HG02938 (cell line): Measurements from ENCODE around the gene KRTAP5-1.

Source experiments
- ATAC-seq: cut with Tn5 transposase; IDR thresholded peaks from one replicate; pipeline ENCODE4 v1.9.1; 2021; ENCODE audit warnings: mild to moderate bottlenecking, moderate library complexity; ENCODE audit not compliant: unreplicated experiment

KRTAP5-1 gene

GRCh38 chr11:1572197-1573076, 12.6 kb downstream of the KRTAP5-1 start, which contains the start of gene DUSP8:
DUSP8 (minus strand) TSS chr11:1572271; CDS start chr11:1565826, 6,445 bp downstream.
- no peak for ATAC-seq

DNA sequence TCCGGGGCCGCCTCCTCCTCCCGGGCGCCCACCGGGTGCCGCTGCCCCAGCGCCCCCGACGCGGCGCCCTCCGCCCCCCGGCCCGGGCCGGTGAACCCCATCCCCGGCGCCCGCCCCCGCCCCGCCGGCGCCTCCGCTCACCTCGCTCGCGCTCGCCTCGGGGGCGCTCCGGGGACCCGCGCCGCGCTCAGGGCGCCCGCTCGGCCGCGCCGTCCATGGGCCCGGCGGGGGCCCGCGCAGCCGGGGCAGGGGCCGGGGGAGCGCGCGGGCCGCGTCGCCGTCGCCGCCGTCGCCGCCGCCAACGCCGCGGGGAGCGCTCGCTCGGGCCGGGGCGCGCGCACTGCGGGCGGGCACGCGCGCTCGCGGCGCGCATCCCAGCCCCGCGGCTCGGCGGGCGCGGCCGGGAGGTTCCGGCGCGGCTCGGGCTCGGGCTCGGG, 13.3 kb downstream of the KRTAP5-1 start:
- ATAC-seq = no peak

- ATAC-seq = no peak
These were observed 14.0 kb downstream of the KRTAP5-1 start for GRCh38 chr11:1570896-1571759.

DNA sequence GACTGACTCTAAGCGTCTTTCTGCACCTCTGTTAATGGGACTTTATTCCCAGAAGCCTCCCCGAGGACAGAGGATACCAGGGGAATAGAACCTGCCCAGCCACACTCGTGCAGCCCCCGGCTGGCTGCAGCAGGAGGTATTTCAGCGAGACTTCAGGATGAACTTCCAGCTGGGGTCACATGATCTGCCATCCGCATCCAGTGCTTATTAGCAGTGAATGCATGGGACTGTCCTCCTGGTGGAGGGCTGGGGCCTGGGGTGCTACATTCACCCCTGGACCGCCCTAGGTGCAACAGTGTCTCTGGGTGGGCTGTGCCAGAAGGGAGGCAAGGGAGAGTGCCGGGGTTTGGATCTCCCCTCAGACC, 14.6 kb downstream of the KRTAP5-1 start:
- ATAC-seq = no peak

DNA sequence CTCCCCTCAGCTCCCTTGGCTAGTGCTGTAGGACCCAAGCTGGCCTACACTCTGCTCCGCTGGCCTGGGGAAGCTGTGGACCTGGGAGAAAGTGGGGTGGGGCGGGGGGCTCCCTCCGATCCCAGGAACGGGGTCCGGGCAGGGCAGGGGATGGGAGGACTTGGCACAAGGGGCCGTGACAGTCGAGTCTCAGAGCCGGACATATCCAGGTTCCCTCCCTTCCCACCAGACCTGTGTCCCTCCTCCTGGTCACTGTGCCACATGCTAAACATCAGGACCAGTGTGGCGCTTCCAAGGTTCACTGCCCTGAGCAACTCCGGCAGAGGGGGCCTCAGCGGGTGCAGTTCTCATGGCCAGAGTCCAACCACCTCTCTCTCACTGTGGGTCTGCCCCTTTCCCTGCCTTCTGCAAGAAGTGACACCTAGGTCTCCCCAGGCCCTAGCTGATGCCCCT, 15.1 kb downstream of the KRTAP5-1 start:
- no peak for ATAC-seq

GRCh38 chr11:1569251-1569780, 15.8 kb downstream of the KRTAP5-1 start:
- no peak for ATAC-seq

GRCh38 chr11:1568441-1568911, 16.6 kb downstream of the KRTAP5-1 start:
- ATAC-seq = no peak

GRCh38 chr11:1567721-1568100, 17.4 kb downstream of the KRTAP5-1 start:
- no peak for ATAC-seq

DNA sequence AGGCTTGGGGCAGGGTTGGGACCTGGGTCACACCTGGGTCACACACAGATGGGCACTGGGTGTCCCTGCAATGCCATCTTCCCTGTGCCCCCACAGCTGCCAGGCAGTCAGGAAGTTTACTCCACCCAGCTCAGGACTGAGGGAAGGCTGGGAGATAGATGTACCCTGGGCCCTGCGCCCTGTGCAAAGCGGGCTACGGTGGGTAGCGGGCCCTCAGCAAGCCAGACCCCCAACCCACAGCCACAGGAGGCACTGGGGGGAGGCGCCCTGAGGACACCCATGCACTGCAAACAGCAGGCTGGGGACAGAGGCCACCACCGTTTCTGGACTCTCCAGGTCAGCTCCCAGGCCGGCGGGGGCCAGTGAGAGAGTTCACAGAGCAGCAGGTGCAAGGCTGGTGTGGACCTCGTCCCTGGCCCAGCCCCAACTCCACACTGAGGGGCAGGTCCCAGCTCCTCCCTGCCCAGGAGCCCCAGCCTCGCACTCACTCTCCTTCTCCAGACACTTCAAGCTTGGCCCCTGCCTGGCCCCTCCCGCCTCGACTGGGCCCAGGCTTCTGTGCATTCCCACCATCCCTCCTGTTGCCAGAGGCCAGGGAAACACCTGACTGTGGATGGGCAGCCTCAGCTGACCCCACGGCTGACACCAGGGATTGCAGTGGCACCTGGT, 17.9 kb downstream of the KRTAP5-1 start:
- no peak for ATAC-seq

GRCh38 chr11:1566381-1567051, 18.6 kb downstream of the KRTAP5-1 start:
- no peak for ATAC-seq

DNA sequence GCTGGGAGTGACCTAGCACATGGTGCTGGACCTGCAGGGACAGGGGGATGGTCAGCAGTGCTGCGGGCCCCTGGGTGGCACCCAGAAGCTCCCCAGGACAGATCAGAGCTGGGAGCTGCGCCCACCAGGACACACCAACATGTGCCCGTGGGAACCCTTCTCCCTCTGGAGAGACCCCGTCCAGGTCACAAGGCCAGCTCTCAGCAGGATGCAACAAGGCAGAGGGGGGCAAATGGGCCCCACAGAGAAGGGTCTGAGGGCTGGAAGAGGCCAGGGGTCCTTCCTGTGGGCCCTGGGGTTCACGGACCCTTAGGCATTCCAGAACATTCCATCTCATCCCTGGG, 19.2 kb downstream of the KRTAP5-1 start:
- no peak for ATAC-seq

DNA sequence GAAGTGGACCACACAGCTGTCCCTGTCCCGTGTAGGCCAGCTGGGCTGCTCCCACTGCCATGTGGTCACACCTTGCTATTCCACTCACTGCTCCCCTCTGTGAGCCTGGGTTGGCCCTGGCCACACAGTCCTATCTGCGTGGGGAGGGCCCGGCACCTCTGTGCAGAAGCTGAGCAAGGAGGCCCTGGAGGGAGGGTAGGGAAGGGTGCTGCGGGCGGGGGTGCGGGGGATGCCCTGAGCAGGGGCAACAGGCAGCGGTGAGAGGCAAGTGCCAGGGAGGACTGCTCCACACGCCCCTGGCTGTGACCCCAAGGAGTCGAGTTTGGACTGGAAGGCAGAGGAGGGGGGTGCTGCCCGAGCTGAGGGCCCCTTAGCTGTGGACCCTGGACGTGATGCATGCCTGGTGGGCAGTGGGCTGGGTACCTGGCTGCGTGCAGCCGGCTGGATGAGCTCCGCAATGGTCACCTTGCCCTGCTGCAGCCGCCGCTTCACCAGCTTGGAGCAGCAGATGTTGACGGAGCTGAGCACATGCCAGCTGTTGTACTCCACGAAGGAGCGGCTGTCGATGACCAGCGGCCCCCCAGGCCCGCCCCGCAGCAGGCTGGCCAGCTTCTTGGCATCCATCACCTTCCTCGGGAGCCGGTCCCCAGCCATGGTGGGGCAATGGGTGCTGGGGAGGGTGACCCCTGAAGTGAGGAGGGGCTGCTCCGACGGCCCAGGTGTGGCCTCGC, 19.7 kb downstream of the KRTAP5-1 start:
- no peak for ATAC-seq

GRCh38 chr11:1564535-1565172, 20.4 kb downstream of the KRTAP5-1 start:
- ATAC-seq = no peak

DNA sequence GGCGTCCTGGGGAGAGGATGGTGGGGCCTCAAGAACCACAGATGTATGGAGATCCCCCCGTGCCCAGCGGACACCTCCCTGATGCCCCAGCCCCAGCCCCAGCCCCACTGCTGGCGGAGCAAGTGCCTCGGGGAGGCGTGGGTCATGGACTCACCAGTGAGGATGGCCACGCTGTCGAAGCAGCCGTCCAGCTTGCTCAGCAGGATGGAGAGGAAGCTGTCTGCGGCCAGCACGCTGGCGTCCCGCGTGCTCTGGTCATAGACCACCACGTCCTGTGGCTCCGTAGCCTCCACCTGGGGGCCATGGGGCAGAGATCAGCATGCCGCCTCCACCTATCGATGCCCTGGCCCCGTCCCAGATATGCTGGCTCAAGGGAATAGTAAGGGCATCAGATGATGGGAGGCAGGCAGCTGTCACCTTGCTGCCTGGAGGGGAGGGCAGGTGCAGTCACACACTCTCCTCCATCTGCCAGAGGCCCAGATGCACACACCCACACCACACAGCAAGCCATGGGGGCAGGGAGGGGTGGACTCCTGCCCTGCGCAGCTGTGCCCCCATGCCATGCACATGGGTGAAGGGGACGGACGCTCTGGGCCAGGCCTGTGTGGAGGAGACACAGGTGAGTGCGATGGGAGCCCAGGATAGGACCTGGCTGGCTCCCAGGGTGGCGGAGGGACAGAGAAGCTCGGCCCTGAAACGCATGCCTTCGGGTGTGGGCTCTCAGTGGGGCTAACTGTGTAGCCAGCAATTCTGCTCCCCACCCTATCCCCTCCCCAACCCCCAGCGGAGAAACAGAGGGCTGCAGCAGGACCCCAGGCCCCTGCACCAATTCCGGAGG, 21.2 kb downstream of the KRTAP5-1 start:
- ATAC-seq = no peak

DNA sequence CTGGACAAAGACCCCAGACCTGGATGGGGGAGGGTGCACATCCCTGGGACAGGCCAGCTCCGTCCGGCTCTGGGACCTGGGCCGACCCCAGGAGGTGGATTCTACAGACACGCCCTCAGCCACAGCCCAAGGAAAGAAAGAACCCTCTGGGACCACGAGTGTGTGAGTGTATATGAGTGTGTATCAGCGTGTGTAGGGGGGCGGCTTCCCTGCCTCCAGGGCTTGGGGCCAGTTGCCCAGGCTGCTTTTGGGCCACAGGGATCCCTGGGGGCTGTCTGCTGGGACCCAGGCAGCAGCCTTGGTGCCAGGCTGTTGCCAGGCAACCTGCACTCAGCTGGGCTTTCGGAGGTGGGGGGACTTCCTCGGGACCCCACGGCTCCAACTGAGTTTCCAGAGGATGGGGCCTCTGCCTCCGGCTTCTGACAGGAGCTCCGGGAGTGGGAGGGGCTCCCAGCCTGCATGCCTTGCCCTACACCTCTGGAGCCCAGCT, 21.9 kb downstream of the KRTAP5-1 start:
- no peak for ATAC-seq

GRCh38 chr11:1562469-1563148, 22.5 kb downstream of the KRTAP5-1 start:
- ATAC-seq = no peak

- ATAC-seq = no peak
These were observed 23.1 kb downstream of the KRTAP5-1 start for GRCh38 chr11:1561955-1562354.

DNA sequence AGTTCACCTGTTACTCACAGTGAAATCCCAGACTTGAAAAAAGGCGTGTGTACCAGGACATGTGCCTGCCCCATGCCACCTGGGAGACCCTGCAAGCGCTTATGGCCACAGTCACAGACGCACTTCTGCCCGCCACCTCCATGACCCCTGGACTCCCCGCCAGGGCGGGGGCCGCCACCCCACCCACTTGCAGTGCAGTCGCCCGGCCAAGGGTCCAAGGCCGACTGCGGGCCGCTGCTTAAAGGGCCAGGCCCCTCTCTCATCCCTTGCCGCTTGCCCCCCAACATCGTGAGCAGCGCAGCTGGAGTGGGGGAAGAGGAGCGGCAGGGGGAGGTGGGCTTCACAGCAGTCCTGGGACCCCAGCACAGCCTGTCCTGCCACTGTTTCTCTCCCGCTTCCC, 23.8 kb downstream of the KRTAP5-1 start:
- ATAC-seq = no peak
